ENCODE measurements around the gene USP48. TPM values are rescaled to one million over a fixed set of nuclear protein-coding genes. Genes with fewer than 3 reads are reported as not detected.
"Not testable (repeated sequence)": the region's sequence is repeated elsewhere in the genome, so short reads cannot be mapped to it uniquely, and the experiment has no call there.

USP48 gene
- total and polyA plus RNA-seq, 2 of the 13 experiments (the other 11 are each of a cell fraction or from before 2014, with no cell fraction given) = 30.4 to 30.7 TPM

DNA sequence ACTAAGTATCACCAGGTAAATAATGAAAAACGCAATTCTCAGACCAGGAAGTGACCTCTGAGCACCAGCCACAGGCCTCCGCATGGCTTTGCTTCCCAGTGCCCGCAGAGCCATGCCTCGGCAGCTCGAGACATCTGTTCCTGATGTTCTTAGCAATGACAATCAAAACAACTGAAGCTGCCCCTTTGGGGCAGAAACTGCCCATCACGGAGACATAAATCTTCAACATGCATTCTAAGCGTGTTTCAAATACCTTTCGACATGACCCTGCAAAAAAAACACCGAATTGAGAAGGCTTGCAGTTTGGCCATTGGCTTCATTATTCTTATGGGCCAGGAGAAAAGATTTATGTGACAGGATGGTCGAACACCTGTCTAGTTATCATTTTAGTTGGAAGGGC, 108.0 kb downstream of the USP48 start:
- Histone ChIP-seq H3K4me2 (ENCODE audit: low read depth, low read length) (no peak overlapping the region), H3K9me3 (ENCODE audit: low read length) (no peaks in the 10 kb centered on the region), H2AFZ (ENCODE audit: low read length) (no peak overlapping the region), H3K79me2 (ENCODE audit: insufficient read depth, low read length) (no peaks in the 10 kb centered on the region), H4K20me1 (ENCODE audit: insufficient read depth, low read length) (no peaks in the 10 kb centered on the region), H3K4me1 (ENCODE audit: insufficient read depth, low read length) (peaks cover 34% of the 10 kb centered on the region), H3K9ac (ENCODE audit: insufficient read depth, low read depth, low read length) (no peak overlapping the region), H3K4me3 (replicated peaks in 1 of 3; ENCODE audit: insufficient read depth in 1 of 3, low read depth in 2 of 3, low read length in 3 of 3) (no peak overlapping the region), H3K27ac (ENCODE audit: extremely low read length, insufficient read depth, low read length) (no peak overlapping the region), H3K36me3 (replicated peaks in 1 of 2; ENCODE audit: control insufficient read depth in 1 of 2, insufficient read depth in 2 of 2, low read length in 2 of 2) (peaks cover 0 to 9% of the 10 kb centered on the region in 2 experiments; a peak in 1 of 5 replicates), H3K27me3 (ENCODE audit: control insufficient read depth in 1 of 2, insufficient read depth in 2 of 2, low read length in 2 of 2) (no peaks in the 10 kb centered on the region)
- no peak for TF ChIP-seq ZNF781 (CRISPR knock-in tag; IDR thresholded peaks at IDR 0.05; ENCODE audit: borderline replicate concordance, not compliant biosample characterization)
- TF ChIP-seq HNF4A (CRISPR knock-in tag; IDR thresholded peaks at IDR 0.05) = no peak
- TF ChIP-seq, protein P1, sequence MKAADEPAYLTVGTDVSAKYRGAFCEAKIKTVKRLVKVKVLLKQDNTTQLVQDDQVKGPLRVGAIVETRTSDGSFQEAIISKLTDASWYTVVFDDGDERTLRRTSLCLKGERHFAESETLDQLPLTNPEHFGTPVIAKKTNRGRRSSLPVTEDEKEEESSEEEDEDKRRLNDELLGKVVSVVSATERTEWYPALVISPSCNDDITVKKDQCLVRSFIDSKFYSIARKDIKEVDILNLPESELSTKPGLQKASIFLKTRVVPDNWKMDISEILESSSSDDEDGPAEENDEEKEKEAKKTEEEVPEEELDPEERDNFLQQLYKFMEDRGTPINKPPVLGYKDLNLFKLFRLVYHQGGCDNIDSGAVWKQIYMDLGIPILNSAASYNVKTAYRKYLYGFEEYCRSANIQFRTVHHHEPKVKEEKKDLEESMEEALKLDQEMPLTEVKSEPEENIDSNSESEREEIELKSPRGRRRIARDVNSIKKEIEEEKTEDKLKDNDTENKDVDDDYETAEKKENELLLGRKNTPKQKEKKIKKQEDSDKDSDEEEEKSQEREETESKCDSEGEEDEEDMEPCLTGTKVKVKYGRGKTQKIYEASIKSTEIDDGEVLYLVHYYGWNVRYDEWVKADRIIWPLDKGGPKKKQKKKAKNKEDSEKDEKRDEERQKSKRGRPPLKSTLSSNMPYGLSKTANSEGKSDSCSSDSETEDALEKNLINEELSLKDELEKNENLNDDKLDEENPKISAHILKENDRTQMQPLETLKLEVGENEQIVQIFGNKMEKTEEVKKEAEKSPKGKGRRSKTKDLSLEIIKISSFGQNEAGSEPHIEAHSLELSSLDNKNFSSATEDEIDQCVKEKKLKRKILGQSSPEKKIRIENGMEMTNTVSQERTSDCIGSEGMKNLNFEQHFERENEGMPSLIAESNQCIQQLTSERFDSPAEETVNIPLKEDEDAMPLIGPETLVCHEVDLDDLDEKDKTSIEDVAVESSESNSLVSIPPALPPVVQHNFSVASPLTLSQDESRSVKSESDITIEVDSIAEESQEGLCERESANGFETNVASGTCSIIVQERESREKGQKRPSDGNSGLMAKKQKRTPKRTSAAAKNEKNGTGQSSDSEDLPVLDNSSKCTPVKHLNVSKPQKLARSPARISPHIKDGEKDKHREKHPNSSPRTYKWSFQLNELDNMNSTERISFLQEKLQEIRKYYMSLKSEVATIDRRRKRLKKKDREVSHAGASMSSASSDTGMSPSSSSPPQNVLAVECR (CRISPR knock-in tag; IDR thresholded peaks at IDR 0.05; ENCODE audit: borderline replicate concordance) = no peak
- TF ChIP-seq, protein P2, sequence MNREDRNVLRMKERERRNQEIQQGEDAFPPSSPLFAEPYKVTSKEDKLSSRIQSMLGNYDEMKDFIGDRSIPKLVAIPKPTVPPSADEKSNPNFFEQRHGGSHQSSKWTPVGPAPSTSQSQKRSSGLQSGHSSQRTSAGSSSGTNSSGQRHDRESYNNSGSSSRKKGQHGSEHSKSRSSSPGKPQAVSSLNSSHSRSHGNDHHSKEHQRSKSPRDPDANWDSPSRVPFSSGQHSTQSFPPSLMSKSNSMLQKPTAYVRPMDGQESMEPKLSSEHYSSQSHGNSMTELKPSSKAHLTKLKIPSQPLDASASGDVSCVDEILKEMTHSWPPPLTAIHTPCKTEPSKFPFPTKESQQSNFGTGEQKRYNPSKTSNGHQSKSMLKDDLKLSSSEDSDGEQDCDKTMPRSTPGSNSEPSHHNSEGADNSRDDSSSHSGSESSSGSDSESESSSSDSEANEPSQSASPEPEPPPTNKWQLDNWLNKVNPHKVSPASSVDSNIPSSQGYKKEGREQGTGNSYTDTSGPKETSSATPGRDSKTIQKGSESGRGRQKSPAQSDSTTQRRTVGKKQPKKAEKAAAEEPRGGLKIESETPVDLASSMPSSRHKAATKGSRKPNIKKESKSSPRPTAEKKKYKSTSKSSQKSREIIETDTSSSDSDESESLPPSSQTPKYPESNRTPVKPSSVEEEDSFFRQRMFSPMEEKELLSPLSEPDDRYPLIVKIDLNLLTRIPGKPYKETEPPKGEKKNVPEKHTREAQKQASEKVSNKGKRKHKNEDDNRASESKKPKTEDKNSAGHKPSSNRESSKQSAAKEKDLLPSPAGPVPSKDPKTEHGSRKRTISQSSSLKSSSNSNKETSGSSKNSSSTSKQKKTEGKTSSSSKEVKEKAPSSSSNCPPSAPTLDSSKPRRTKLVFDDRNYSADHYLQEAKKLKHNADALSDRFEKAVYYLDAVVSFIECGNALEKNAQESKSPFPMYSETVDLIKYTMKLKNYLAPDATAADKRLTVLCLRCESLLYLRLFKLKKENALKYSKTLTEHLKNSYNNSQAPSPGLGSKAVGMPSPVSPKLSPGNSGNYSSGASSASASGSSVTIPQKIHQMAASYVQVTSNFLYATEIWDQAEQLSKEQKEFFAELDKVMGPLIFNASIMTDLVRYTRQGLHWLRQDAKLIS (CRISPR knock-in tag; IDR thresholded peaks at IDR 0.05) = no peak
- in situ Hi-C loops (cut with HindIII; ENCODE audit: extremely low pct_ligation_motif_present, low pct_unique_long_range_greater_than_20kb) (no loop called here), intact Hi-C loops (cut with micrococcal nuclease; ENCODE audit: unreplicated experiment) (no loop called here)
- 88% methylated on average over 10 of the region's 10 CpGs for WGBS (ENCODE audit: low lambda C conversion rate)
- BruUV-seq (replicated peaks) = no TSS peak
- POLR2A ChIA-PET = no interaction called here
- no peak for FAIRE-seq
- DNase-seq (ENCODE audit: low spot score) = no peak
- ATAC-seq = no peak
- CTCF ChIA-PET (ENCODE audit: low intra/inter-chr PET ratio, low total read pairs) = no interaction called here

DNA sequence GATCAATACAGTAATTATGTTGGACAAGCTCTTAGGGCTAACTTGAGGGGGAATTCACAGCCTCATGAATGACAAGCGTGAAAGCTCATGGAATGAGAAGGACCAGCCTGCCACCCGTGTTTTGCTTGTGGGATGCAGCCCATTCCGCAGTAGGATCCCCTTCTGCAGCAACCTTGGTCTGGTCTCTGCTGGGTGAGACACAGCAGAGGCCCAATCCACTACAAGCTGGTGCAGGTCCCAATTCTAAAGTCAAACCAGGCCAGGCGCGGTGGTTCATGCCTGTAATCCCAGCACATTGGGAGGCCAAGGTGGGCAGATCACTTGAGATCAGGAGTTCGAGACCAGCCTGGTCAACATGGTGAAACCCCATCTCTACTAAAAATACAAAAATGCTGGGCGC, 109.1 kb downstream of the USP48 start:
- FAIRE-seq; H3K4me2 ChIP-seq (ENCODE audit: low read depth, low read length); H3K36me3 ChIP-seq (replicated peaks in 1 of 2; ENCODE audit: control insufficient read depth in 1 of 2, insufficient read depth in 2 of 2, low read length in 2 of 2); H3K79me2 ChIP-seq (ENCODE audit: insufficient read depth, low read length); H4K20me1 ChIP-seq (ENCODE audit: insufficient read depth, low read length); H3K4me3 ChIP-seq (replicated peaks in 1 of 3; ENCODE audit: insufficient read depth in 1 of 3, low read depth in 2 of 3, low read length in 3 of 3); in situ Hi-C loops (cut with HindIII; ENCODE audit: extremely low pct_ligation_motif_present, low pct_unique_long_range_greater_than_20kb); BruUV-seq (replicated peaks); H3K9me3 ChIP-seq (ENCODE audit: low read length); CTCF ChIA-PET (ENCODE audit: low intra/inter-chr PET ratio, low total read pairs); H3K9ac ChIP-seq (ENCODE audit: insufficient read depth, low read depth, low read length); H2AFZ ChIP-seq (ENCODE audit: low read length); H3K27ac ChIP-seq (ENCODE audit: extremely low read length, insufficient read depth, low read length); POLR2A ChIA-PET; DNase-seq (ENCODE audit: low spot score); ATAC-seq; intact Hi-C loops (cut with micrococcal nuclease; ENCODE audit: unreplicated experiment); H3K27me3 ChIP-seq (ENCODE audit: control insufficient read depth in 1 of 2, insufficient read depth in 2 of 2, low read length in 2 of 2): not testable (repeated sequence)
- WGBS (ENCODE audit: low lambda C conversion rate) = 94% methylated on average over 5 of the region's 7 CpGs
- H3K4me1 ChIP-seq (ENCODE audit: insufficient read depth, low read length) = peaks cover 40% of the 10 kb centered on the region
